ENCODE measurements around the gene PCSK2. TPM values are rescaled to one million over a fixed set of nuclear protein-coding genes. Genes with fewer than 3 reads are reported as not detected.

PCSK2 gene
- total RNA-seq, 4 donors from 2014 or later, result 0.63 TPM; not detected in 3

DNA sequence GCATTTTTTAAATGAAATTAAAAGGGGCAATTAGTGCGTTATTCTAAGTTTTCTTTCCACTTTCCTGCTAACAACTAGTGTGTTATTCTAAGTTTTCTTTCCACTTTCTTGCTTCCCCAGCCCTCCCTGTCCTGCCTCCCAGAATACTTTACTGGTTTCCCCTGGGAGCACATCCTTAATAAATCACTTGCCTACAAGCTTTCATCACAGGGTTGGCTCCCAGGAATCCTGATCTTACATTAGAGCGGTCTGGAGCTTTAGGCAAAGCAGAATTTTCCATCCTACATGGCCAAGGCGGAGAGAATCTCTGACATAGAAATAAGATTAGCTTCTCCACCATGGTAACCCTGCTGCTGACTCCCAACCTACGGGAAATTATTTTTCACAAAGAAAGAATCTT is 154.0 kb downstream of the PCSK2 start:
- no peak for ATAC-seq (ENCODE audit: low FRiP score)
- TF ChIP-seq, protein P1, sequence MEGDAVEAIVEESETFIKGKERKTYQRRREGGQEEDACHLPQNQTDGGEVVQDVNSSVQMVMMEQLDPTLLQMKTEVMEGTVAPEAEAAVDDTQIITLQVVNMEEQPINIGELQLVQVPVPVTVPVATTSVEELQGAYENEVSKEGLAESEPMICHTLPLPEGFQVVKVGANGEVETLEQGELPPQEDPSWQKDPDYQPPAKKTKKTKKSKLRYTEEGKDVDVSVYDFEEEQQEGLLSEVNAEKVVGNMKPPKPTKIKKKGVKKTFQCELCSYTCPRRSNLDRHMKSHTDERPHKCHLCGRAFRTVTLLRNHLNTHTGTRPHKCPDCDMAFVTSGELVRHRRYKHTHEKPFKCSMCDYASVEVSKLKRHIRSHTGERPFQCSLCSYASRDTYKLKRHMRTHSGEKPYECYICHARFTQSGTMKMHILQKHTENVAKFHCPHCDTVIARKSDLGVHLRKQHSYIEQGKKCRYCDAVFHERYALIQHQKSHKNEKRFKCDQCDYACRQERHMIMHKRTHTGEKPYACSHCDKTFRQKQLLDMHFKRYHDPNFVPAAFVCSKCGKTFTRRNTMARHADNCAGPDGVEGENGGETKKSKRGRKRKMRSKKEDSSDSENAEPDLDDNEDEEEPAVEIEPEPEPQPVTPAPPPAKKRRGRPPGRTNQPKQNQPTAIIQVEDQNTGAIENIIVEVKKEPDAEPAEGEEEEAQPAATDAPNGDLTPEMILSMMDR (IDR thresholded peaks at IDR 0.05), result no peak
- no peak for DNase-seq (ENCODE audit: low spot score)

DNA sequence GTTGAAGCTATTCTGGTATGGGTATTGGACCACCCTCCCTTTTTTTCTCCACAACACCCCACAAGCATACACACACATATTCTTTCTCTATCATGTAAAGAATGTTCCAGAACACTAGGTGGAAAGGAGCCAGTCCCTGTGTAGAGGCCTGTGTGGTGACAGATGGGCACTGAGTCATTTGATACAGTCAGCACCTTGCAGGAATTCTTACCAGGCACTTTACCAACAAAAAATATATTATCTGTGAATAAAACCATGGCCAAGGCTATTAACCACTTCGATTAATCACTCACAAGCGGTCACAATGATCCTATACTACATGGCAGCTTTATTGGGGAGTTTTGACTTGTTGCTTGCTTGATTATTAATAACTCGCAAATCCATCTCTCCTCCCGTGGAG is 154.9 kb downstream of the PCSK2 start:
- TF ChIP-seq, protein P1 (IDR thresholded peaks at IDR 0.05), result no peak
- DNase-seq (ENCODE audit: low spot score), result no peak

DNA sequence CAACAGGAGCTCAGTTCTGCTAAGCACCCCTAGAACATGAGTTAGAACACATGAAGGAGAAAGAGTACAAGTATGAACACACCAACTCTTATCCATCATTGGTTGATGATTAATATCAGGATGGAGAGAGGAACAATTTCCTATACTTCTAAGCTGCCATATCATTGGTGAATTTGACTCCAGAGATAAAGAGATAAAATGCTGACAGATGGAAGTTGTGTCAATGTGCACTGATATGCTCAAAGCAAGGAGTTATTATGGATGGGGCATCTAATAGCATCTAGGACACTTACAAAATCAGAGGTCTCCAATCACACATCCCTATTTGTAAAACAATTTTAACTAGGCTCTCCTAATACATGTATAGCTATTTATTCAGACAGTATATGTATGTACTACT is 159.0 kb downstream of the PCSK2 start:
- TF ChIP-seq, protein P1 (IDR thresholded peaks at IDR 0.05), result no peak
- DNase-seq (ENCODE audit: low spot score), result no peak
- no peak for ATAC-seq (ENCODE audit: low FRiP score)

More for the DNA sequence above, 154.9 kb downstream of the PCSK2 start:
- ATAC-seq (ENCODE audit: low FRiP score), result no peak

DNA sequence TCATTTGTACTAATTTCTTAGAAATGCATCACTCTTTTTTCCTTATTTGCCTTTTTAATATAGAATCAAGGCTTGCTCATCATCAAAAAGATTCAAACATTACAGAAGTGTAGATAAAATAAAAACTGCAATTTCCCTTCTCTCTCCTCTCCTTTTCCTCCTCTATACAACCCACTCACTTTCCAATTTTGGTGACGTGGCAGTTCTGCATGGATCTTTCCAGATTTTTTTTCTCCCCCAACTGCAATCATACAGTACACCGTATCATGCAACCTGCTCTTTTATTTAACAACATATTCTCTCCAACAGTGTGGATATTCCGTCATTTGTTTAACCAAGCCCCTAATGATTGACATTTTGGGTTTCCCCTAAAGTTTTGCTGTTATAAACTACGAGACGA is 163.8 kb downstream of the PCSK2 start:
- ATAC-seq (ENCODE audit: low FRiP score) (no peak), DNase-seq (ENCODE audit: low spot score) (no peak)
- TF ChIP-seq, protein P1 (IDR thresholded peaks at IDR 0.05), result no peak

DNA sequence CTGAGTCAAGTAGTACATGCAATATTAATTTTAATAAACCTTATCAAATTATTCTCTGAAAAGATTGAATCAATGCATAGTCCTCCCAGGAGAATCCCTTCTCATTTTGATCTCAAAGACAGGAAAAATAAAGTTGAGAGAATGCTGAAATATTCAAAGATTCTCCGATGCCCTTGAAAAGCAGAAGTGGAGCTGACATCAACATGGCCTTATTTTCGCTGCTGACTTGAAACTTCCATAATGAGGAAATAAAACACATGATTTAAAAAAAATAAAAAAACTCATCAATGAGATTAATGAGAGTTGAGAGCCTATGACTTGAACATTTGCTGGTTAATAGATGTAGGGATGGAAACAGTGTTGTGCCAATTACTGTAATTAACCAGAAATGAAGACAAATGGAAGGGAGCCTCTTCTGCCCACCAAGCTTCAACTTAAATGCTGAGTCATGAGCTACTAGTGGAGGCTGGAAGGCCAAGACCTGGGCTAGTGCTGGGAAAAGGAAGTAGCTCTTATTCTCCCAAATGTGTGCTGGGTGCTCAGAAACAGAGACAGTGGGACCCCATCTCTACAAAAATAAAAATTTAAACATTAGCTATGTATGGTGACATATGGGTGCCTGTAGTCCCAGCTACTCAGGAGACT is 164.4 kb downstream of the PCSK2 start:
- DNase-seq (ENCODE audit: low spot score) (no peak), ATAC-seq (ENCODE audit: low FRiP score) (no peak)
- TF ChIP-seq, protein P1 (IDR thresholded peaks at IDR 0.05), result no peak

DNA sequence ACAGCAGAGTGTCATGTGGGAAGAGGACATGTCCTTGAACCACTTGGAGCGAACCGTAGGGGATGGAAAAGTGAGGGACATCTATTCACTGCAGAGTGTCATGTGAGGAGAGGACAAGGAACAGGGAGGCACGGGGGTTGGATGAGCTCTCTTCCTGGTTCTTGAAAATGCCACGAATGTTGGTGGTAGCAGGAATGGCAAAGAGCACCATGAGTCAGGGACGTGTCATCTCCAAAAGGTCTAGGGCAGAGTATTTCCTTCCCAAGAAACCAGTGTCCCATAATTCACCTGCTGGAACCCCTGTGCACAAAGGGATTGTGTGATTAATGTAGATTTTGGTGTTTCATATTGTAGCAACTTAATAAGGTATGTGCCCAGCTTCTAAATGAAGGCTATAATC is 167.6 kb downstream of the PCSK2 start:
- ATAC-seq (ENCODE audit: low FRiP score), result no peak
- DNase-seq (ENCODE audit: low spot score), result no peak
- TF ChIP-seq, protein P1 (IDR thresholded peaks at IDR 0.05), result no peak

DNA sequence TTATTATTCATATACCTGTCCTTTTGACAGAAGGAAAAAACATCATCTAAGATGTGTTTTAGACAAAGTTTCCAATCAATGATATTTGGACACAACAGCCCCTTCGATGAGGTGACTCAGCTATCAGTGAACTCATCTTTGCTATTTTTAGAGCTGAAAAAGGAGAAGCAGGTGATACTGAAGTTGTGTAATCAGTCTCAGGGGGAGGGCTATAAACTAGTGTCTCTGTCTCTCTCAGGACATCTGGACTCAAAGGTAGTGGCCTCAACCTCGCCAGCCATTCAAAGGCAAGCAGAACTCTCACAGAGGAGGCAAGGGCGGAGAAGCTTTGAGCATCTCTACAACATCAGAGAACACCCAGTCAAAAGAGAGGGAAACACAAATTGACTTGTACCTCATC is 168.9 kb downstream of the PCSK2 start:
- TF ChIP-seq, protein P1 (IDR thresholded peaks at IDR 0.05), result no peak
- DNase-seq (ENCODE audit: low spot score) (no peak), ATAC-seq (ENCODE audit: low FRiP score) (no peak)

All from omental fat pad (tissue), 4 donors.